Dermis lymphatic vessel endothelial cell (primary cell): ENCODE results near the gene GPR141. TPM values are rescaled to one million over a fixed set of nuclear protein-coding genes. Genes with fewer than 3 reads are reported as not detected.

Experiments
- total RNA-seq: library from RNA; depleted of rRNA; stranded (reverse); fragments of >200 nt; gene quantifications from 2 replicates; pipeline ENCODE4 v1.2.1, GENCODE V29; 2014

Gene GPR141, protein sequence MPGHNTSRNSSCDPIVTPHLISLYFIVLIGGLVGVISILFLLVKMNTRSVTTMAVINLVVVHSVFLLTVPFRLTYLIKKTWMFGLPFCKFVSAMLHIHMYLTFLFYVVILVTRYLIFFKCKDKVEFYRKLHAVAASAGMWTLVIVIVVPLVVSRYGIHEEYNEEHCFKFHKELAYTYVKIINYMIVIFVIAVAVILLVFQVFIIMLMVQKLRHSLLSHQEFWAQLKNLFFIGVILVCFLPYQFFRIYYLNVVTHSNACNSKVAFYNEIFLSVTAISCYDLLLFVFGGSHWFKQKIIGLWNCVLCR
- not detected in 2 replicates for total RNA-seq

DNA sequence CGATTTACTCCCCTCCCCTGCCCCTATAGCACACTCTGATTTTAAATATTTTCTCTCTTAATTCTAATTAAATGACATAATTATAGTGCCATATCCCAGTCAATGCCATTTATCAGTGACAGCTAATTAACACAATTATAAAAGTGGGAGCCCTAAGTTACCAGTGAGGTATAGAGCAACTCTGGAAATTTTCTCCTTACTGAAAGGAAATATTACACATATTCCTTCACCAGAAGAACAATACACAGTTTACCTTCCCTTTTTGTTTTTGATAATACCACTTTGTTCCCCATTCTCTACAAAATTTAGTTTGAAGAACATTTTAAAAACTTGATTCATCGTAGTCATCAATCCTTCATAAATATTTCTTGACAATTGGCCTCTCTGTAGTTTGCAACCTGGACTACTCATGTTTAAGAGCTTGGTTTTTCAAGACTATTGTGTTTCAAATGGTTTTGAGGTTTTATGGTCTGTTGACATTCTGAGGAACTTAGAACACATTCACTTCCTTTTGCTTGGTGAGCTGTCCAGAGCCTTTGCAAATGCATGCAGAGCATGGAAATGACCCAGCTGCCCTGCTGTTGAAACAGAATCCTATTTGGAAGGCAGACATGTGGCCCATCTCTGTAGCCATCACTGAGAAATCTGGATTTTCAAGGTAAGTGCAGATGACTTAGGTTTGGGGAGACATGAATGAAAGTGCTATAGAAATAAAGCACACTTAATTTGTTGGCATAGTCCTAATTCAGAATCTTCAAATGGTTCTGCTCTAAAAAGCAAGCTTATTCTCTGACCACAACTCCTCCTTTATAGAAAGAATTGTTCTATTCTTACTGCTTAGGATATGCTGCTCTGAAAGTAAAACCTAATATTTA is at the start of gene GPR141:
GPR141 (plus strand) TSS at position 521 of the 875 bp plus-strand sequence. CDS start 56,628 bp downstream, outside the sequence.

Other genes starting within 250 kb of the GPR141 start
- gene ELMO1, start 234.9 kb upstream of the GPR141 start, total RNA-seq = 26.4 and 39.9 TPM in 2 replicates
- not detected in 2 replicates for gene NME8, start 164.8 kb downstream of the GPR141 start, total RNA-seq
- gene SFRP4, start 233.1 kb downstream of the GPR141 start, total RNA-seq = under 0.01 TPM in 1 of 2 replicates, not detected in the other
- gene EPDR1, start 236.9 kb downstream of the GPR141 start, total RNA-seq = 0.69 and 3.3 TPM in 2 replicates